Globus pallidus (tissue), 1 donor: ENCODE measurements around the gene SPOCK1.
"Not testable (repeated sequence)": the region's sequence is repeated elsewhere in the genome, so short reads cannot be mapped to it uniquely, and the experiment has no call there.

ENCODE experiments used
- DNase-seq: peaks from one replicate; pipeline ENCODE4 v3.0.0-alpha.2; 2015; ENCODE audit warnings: low spot score

Gene SPOCK1

GRCh38 chr5:137022725-137023124, 476.4 kb downstream of the SPOCK1 start:
- DNase-seq, result no peak

GRCh38 chr5:137022043-137022442, 477.1 kb downstream of the SPOCK1 start:
- peak; percentile 20 for DNase-seq

GRCh38 chr5:137019229-137019628, 479.9 kb downstream of the SPOCK1 start:
- no peak for DNase-seq

GRCh38 chr5:137016783-137017324, 482.3 kb downstream of the SPOCK1 start:
- DNase-seq, result no peak

DNA sequence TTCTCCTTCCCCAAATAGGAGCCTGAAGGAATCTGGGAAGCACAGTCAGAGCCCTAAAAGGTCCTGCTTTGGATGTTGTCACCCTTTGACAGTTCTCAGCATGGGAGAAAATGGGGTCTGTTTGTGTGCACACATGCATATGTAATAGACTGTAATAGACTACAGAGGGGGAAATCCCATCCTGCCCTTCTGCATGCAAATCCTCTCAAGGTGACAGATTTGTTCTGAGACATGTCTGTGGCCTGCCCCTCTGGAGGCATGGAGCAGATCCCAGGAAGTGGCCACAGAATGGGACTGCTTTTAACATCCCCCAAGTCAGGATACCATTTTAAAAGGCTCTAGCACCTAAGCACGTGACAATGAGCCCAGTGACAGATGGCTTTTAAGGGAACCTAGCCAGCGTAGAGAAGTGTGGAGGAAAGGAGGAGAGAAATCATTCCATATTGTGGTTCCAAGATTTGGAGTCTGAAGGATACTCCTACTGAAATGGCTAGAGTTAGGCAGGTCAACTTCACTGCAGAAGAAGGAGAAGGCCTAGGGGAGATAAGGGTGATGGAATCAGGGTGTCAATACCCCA, 483.5 kb downstream of the SPOCK1 start:
- DNase-seq, result no peak

- DNase-seq, result no peak
These were observed 484.4 kb downstream of the SPOCK1 start for GRCh38 chr5:137014731-137015130.

- no peak for DNase-seq
These were observed 488.9 kb downstream of the SPOCK1 start for GRCh38 chr5:137010226-137010625.

- DNase-seq, result no peak
These were observed 494.8 kb downstream of the SPOCK1 start for GRCh38 chr5:137004279-137004678.

GRCh38 chr5:137001026-137001569, 498.0 kb downstream of the SPOCK1 start:
- DNase-seq, result no peak

GRCh38 chr5:136999787-137000186, 499.3 kb downstream of the SPOCK1 start:
- no peak for DNase-seq

- peak; percentile 13 for DNase-seq
These were observed 500.2 kb downstream of the SPOCK1 start for GRCh38 chr5:136998854-136999357.

DNA sequence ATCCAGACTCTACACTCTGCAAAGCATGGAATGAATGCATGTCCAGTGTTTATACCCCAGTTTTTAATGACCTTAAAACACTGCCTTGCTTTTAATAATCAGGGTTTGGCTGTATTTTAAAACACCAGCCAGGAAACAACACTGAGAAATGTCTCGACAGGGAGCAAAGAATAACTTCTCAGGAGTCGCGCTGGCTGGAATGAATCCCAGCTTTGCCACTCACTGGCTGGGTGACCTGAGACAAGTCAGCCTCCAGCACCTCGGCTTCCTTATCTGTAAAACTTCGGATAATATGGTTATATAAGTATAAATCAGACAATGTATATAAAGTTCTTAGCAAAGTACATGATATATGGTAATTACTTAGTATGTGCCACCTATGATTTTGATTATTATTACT, 505.0 kb downstream of the SPOCK1 start:
- no peak for DNase-seq

- no peak for DNase-seq
These were observed 506.2 kb downstream of the SPOCK1 start for GRCh38 chr5:136992796-136993489.

DNA sequence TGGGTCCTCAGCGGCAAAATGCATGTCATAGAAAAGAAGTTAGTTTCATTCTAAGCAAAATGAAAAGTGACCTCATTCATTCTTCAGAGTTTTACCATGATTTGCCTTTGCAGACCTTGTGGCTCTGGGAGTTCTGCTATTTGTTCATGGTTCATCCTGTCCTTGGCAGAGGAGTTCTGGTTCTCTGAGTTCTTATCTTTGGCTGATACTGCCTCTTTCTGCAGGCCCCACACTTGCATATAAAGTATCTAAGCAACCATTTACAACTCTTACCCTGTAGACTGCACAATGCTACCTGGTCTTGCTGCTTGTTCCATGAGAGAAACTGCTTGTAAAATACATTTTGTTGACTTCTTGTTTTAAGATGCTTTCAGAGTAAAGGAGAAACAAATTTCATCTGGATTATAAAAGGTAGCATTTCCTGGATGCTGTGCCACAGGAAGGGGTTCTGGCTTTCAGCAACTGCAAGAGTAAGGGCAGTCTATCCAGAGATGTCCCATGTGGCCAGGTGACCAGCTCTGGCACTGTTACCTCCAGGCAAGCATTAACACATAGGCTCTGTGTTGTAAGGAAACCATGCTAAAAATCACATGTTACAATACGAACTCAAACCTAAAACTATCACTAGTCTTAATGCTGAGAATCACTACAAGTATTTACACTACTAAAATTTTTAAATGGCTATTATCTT, 513.2 kb downstream of the SPOCK1 start:
- no peak for DNase-seq

DNA sequence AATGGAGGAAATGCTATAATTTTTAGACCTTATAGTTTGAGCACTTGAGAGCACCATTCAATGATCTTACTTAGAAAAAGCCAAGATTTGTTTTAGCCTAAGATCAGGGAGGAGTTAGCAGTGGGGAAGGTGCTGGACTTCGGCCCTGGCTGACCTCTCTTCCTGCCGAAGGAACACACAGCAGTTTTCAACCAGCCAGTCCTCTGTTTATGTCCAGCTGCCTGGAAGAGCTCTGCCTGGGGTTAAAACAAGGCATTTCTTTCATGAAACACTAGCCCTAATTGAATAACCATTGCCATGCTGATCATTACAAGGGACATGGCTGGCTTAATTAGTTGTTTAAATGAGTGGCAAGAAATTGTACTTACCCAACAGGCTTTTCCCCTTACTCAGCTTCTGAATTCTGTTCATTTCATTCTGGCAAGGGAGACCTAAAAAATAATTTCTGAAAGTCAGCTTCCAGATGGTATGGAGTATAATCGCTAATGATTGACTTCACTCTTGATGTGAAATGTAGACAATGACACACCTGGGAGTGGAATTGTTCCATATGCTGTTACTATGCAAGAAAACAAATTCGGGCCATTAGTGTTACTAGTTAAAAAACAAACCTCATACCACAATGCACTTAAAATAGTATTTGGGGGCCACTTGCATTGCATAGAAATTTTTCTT, 514.2 kb downstream of the SPOCK1 start:
- peak; percentile 36 for DNase-seq

- no peak for DNase-seq
These were observed 517.2 kb downstream of the SPOCK1 start for GRCh38 chr5:136981936-136982335.

GRCh38 chr5:136979131-136979530, 520.0 kb downstream of the SPOCK1 start:
- DNase-seq, result no peak

DNA sequence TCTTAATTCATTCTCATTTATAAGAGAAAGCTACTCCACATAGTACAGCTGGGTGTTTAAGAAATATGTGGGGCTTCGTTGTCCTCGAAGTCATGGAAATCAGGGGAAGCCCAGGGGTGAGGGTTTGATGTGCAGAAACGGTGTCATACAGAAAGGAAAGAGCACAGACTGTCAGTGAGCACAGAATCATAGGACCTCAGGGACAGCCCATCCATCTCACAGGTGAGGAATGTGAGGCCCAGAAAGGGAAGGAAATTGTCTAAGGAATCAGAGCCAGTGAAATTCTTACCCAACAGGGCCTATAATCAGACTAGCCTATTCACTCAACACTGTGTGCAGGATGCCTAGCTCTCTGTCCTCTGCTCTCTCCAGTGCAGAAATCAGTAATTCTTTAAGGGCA, 535.6 kb downstream of the SPOCK1 start:
- no peak for DNase-seq

DNA sequence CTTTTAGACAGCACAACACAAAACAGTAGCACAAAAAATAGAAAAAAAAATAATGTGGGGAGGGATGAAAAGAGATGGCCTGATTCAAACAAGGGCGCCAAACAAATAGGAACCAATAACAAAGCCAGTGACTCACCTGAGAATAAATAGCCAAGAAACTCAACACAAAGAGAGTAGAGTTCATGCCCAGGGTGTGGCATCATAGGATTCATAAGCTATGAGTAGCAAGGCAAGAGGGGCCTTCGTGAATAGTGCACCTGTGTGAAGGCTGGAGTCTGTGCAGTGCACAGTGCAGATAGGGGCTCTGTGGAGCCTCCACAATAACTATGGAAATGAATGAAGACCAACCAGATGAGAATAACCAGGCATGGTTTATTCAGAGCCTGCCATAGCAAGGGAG, 541.7 kb downstream of the SPOCK1 start:
- no peak for DNase-seq

DNA sequence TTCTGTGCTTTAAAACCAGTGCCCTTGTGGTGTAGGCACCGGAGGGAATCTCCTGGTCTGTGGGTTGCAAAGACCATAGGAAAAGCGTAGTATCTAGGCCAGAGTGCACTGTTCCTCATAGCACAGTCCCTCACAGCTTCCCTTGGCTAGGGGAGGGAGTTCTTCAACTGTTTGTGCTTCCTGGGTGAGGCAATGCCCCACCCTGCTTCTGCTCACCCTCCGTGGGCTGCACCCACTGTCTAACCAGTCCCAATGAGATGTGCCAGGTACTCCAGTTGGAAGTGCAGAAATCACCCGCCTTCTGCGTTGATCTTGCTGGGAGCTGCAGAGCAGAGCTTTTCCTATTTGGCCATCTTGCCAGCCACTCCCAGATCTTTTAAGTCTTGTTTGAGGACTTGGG, 545.0 kb downstream of the SPOCK1 start:
- DNase-seq, result not testable (repeated sequence)

DNA sequence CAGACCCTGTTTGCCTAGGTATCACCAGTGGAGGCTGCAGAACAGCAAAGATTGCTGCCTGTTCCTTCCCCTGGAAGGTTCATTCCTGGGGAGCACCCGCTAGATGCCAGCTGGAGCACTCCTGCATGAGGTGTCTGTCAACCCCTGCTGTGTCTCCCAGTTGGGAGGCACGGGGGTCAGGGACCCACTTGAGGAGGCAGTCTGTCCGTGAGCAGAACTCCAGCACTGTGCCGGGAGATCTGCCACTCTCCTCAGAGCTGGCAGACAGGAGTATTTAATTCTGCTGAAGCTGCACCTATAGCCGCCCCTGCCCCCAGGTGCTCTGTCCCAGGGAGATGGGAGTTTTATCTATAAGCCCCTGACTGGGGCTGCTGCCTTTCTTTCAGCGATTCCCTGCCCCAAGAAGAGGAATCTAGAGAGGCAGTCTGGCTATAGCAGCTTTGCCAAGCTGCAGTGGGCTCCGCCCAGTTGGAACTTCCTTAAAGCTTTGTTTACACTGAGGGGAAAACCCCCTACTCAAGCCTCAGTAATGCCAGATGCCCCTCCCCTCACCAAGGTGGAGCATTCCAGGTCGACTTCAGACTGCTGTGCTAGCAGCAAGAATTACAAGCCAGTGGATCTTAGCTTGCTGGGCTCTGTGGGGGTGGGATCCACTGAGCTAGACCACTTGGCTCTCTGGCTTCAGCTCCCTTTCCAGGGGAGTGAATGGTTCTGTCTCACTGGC, 545.6 kb downstream of the SPOCK1 start:
- DNase-seq, result not testable (repeated sequence)
